A549 (cell line): Measurements from ENCODE around the gene ATP2A3.

ENCODE experiments used
- CHD2 ChIP-seq: fragments of 150-350 bp; IDR thresholded peaks from 2 replicates; pipeline ENCODE4 v1.6.1; 2014; ENCODE audit warnings: low read length; ENCODE audit not compliant: partially characterized antibody
- CTCF ChIP-seq: fragments of >200 bp; sonication (Bioruptor Twin); formaldehyde crosslinking; IDR thresholded peaks from 3 replicates; pipeline ENCODE4 v1.5.1; 2016
- EHMT2 ChIP-seq: fragments of 200-600 bp; sonication (generic); IDR thresholded peaks from 2 replicates; pipeline ENCODE4 v1.6.1; 2016; ENCODE audit warnings: antibody characterized with exemption, low read depth, mild to moderate bottlenecking, moderate library complexity
- EP300 ChIP-seq, 2 experiments: fragments of >200 bp; sonication (Bioruptor Twin); formaldehyde crosslinking; IDR thresholded peaks; 2 replicates in 1 of 2; 3 replicates in 1 of 2; pipeline ENCODE4 v1.6.1; 2016 to 2017
- MYC ChIP-seq: IDR thresholded peaks from 2 replicates; pipeline ENCODE4 v1.6.1; 2012; ENCODE audit warnings: mild to moderate bottlenecking, inconsistent platforms, low read length, improper control_type of control experiment, borderline replicate concordance
- POLR2A ChIP-seq: IDR thresholded peaks from 2 replicates; pipeline ENCODE4 v1.6.1; 2012; ENCODE audit warnings: mild to moderate bottlenecking, low read length
- RARB ChIP-seq: fragments of 250-450 bp; sonication (Bioruptor Pico); IDR thresholded peaks from 2 replicates; pipeline ENCODE4 v1.8.0; 2021; ENCODE audit warnings: mild to moderate bottlenecking, moderate library complexity
- SMC3 ChIP-seq: fragments of >200 bp; sonication (Bioruptor Twin); formaldehyde crosslinking; IDR thresholded peaks from 3 replicates; pipeline ENCODE4 v1.6.1; 2018; ENCODE audit warnings: inconsistent platforms
- USF2 ChIP-seq: fragments of 450-650 bp; IDR thresholded peaks from 2 replicates; pipeline ENCODE4 v1.6.1; 2014; ENCODE audit warnings: antibody characterized with exemption

GRCh38 chr17:4004517-4005295 is 40.5 kb upstream of the ATP2A3 start:
- peak; percentile 95 for TF ChIP-seq CTCF
- no peak for TF ChIP-seq POLR2A
- no peak for TF ChIP-seq CHD2
- no peak for TF ChIP-seq USF2
- TF ChIP-seq MYC: peak; percentile 62; the same call in 1 of the 2 replicates
- TF ChIP-seq SMC3: peak; percentile 96
- no peak for TF ChIP-seq EP300 (IDR thresholded peaks at IDR 0.05)
- TF ChIP-seq RARB (CRISPR knock-in tag): no peak
- no peak for TF ChIP-seq EHMT2
